Measurements from ENCODE around the gene STK11IP. TPM values are rescaled to one million over a fixed set of nuclear protein-coding genes. Genes with fewer than 3 reads are reported as not detected.
A peak's percentile ranks its signal among the peaks of the same experiment; 100 is the strongest.

The STK11IP gene
- total and polyA plus RNA-seq, 2 donors (not counting 1 experiment from before 2014, with no cell fraction given) = 46.8 to 55.6 TPM

DNA sequence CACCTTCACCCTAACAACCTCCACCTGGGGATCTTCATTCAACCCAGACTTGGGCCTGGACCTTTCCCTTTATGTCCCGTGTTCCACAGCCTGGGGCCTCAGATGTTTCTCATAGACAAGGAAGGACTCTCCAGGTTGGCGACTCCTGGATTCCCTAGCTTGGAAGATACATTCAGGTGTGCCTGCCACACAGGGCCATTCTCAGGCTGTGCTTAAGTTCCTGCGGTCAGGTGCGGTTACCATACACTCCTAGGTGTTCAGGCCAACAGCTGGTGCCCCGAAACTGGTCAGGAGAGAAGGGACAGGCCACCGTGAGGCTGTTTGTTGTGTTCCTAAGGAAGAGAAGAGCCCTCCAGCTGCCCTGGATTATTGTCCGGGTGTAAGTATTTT lies 45.4 kb downstream of the STK11IP start:
- peak overlapping the region in 1 of 5 experiments; percentile 40 for H3K4me3 ChIP-seq (ENCODE audit: control extremely low read depth in 1 of 5, extremely low read depth in 1 of 5, insufficient read depth in 1 of 5, low read depth in 2 of 5, low read length in 4 of 5)
- peaks cover 0 to 37% (median 5%) of the 10 kb centered on the region in 4 experiments for H3K27me3 ChIP-seq (replicated peaks in 1 of 4; ENCODE audit: control extremely low read depth in 1 of 4, control insufficient read depth in 3 of 4, insufficient read depth in 4 of 4, low read length in 3 of 4)

DNA sequence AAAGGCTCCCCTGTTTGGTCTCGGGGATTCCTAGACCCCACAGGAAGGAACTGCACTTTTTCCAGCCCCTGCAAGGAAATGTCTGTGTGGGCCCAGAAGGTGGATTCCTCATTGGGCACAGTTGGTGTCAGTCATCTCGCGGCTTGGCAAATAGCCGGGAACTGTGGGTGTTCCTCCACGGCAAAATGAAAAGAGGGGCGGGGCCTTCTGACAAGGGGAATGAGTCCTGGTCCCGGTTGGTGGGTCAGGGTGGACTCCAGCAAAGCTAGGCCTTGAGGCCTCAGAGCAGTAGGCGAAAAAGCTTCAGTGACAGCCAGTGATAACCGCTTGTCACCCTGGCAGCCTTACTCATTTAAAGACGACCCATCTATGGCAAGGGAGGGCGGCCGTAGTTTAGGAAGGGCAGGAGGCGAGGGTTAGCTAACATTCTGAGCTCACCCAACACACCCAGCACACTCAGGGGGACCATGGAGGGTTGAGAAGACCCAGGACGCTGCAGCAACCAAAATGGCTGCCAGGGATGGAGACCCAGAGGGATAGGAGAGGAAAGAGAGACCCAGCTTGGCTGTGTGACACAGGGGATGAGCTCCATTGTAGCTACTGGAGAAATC lies 46.2 kb downstream of the STK11IP start:
- Mint-ChIP-seq H3K4me3 (no peak overlapping the region), H3K27me3 (peaks cover 36% of the 10 kb centered on the region), H3K27ac (no peak overlapping the region), H3K4me1 (peaks cover 15% of the 10 kb centered on the region), H3K9me3 (ENCODE audit: insufficient read depth) (no peaks in the 10 kb centered on the region)
- no peak overlapping the region for H3K4me2 ChIP-seq (replicated peaks; ENCODE audit: low read depth, low read length, poor library complexity, severe bottlenecking)
- H3K4me1 ChIP-seq (ENCODE audit: control insufficient read depth in 2 of 2, insufficient read depth in 2 of 2, low read length in 2 of 2) = peaks cover 8 to 17% of the 10 kb centered on the region in 2 donors
- H3K79me2 ChIP-seq (ENCODE audit: control insufficient read depth, insufficient read depth, low read length) = no peaks in the 10 kb centered on the region
- H3K9ac ChIP-seq (ENCODE audit: low read length) = no peak overlapping the region
- CTCF ChIA-PET = interaction anchor here (1.0 to 3.4 kb wide), 2 partner anchors 43 to 46 kb away, joined by 3 to 17 read pairs; partner anchors contain the start of gene STK11IP
- no peaks in the 10 kb centered on the region for H3K9me3 ChIP-seq (ENCODE audit: control extremely low read depth in 1 of 3, control insufficient read depth in 2 of 3, insufficient read depth in 1 of 3, low read length in 2 of 3)
- TF ChIP-seq, protein P1, sequence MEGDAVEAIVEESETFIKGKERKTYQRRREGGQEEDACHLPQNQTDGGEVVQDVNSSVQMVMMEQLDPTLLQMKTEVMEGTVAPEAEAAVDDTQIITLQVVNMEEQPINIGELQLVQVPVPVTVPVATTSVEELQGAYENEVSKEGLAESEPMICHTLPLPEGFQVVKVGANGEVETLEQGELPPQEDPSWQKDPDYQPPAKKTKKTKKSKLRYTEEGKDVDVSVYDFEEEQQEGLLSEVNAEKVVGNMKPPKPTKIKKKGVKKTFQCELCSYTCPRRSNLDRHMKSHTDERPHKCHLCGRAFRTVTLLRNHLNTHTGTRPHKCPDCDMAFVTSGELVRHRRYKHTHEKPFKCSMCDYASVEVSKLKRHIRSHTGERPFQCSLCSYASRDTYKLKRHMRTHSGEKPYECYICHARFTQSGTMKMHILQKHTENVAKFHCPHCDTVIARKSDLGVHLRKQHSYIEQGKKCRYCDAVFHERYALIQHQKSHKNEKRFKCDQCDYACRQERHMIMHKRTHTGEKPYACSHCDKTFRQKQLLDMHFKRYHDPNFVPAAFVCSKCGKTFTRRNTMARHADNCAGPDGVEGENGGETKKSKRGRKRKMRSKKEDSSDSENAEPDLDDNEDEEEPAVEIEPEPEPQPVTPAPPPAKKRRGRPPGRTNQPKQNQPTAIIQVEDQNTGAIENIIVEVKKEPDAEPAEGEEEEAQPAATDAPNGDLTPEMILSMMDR (IDR thresholded peaks at IDR 0.05) = no peak
- TF ChIP-seq EZH2 (IDR thresholded peaks at IDR 0.05; ENCODE audit: borderline replicate concordance, insufficient read depth, low read depth, low read length, poor library complexity, severe bottlenecking) = no peak
- 91% methylated on average over 10 of the region's 14 CpGs for WGBS (ENCODE audit: insufficient coverage)
- H3K27ac ChIP-seq (ENCODE audit: low read length in 2 of 2) = no peak overlapping the region
- no peaks in the 10 kb centered on the region for H4K20me1 ChIP-seq (ENCODE audit: control insufficient read depth, insufficient read depth, low read length, poor library complexity, severe bottlenecking)
- H3K27me3 ChIP-seq (replicated peaks in 1 of 4; ENCODE audit: control extremely low read depth in 1 of 4, control insufficient read depth in 3 of 4, insufficient read depth in 4 of 4, low read length in 3 of 4) = peaks cover 0 to 42% (median 10%) of the 10 kb centered on the region in 4 experiments
- POLR2A ChIA-PET = interaction anchor here (0.7 kb wide), 1 partner anchor 936 kb away, joined by 3 read pairs; no protein-coding TSS in a partner anchor
- H3K4me3 ChIP-seq (ENCODE audit: control extremely low read depth in 1 of 5, extremely low read depth in 1 of 5, insufficient read depth in 1 of 5, low read depth in 2 of 5, low read length in 4 of 5) = no peak overlapping the region
- H3K36me3 ChIP-seq (replicated peaks in 1 of 2; ENCODE audit: control extremely low read depth in 1 of 2, control insufficient read depth in 1 of 2, extremely low read depth in 1 of 2, insufficient read depth in 2 of 2, low read length in 1 of 2) = no peaks in the 10 kb centered on the region
- intact Hi-C loops (cut with micrococcal nuclease) = loop anchor here (2.0 to 5.0 kb wide), 2 partner anchors 41 to 242 kb away; no protein-coding TSS in a partner anchor
- ATAC-seq (ENCODE audit: low read depth) (no peak), DNase-seq (no peak)
- H2AFZ ChIP-seq (ENCODE audit: insufficient read depth, low read depth, low read length, poor library complexity, severe bottlenecking) = no peak overlapping the region

More for the DNA sequence above, 45.4 kb downstream of the STK11IP start:
- Mint-ChIP-seq H3K4me1 (peaks cover 15% of the 10 kb centered on the region), H3K9me3 (ENCODE audit: insufficient read depth) (no peaks in the 10 kb centered on the region), H3K4me3 (peak overlapping the region; percentile 75), H3K27me3 (peaks cover 33% of the 10 kb centered on the region), H3K27ac (no peak overlapping the region)
- POLR2A ChIA-PET = no interaction called here
- ATAC-seq (ENCODE audit: low read depth) = no peak
- TF ChIP-seq, protein P1 (IDR thresholded peaks at IDR 0.05) = no peak
- no peak for TF ChIP-seq EZH2 (IDR thresholded peaks at IDR 0.05; ENCODE audit: borderline replicate concordance, insufficient read depth, low read depth, low read length, poor library complexity, severe bottlenecking)
- WGBS (ENCODE audit: insufficient coverage) = 92% methylated on average over 7 of the region's 7 CpGs
- no peak overlapping the region for H3K27ac ChIP-seq (ENCODE audit: low read length in 2 of 2)
- H3K36me3 ChIP-seq (replicated peaks in 1 of 2; ENCODE audit: control extremely low read depth in 1 of 2, control insufficient read depth in 1 of 2, extremely low read depth in 1 of 2, insufficient read depth in 2 of 2, low read length in 1 of 2) = no peaks in the 10 kb centered on the region
- H3K9ac ChIP-seq (ENCODE audit: low read length) = peak overlapping the region; percentile 31
- peaks cover 8 to 17% of the 10 kb centered on the region in 2 donors for H3K4me1 ChIP-seq (ENCODE audit: control insufficient read depth in 2 of 2, insufficient read depth in 2 of 2, low read length in 2 of 2)
- no peaks in the 10 kb centered on the region for H3K79me2 ChIP-seq (ENCODE audit: control insufficient read depth, insufficient read depth, low read length)
- no peaks in the 10 kb centered on the region for H4K20me1 ChIP-seq (ENCODE audit: control insufficient read depth, insufficient read depth, low read length, poor library complexity, severe bottlenecking)
- H3K4me2 ChIP-seq (replicated peaks; ENCODE audit: low read depth, low read length, poor library complexity, severe bottlenecking) = peak overlapping the region; percentile 77
- H2AFZ ChIP-seq (ENCODE audit: insufficient read depth, low read depth, low read length, poor library complexity, severe bottlenecking) = peak overlapping the region; percentile 83
- no peak for DNase-seq
- intact Hi-C loops (cut with micrococcal nuclease) = loop anchor here (2.0 to 5.0 kb wide), 2 partner anchors 42 to 241 kb away; no protein-coding TSS in a partner anchor
- no peaks in the 10 kb centered on the region for H3K9me3 ChIP-seq (ENCODE audit: control extremely low read depth in 1 of 3, control insufficient read depth in 2 of 3, insufficient read depth in 1 of 3, low read length in 2 of 3)
- CTCF ChIA-PET = interaction anchor here (0.6 to 3.4 kb wide), 17 partner anchors 11 to 255 kb away, joined by 3 to 17 read pairs (median 3); partner anchors contain the start of gene STK11IP
